ENCODE measurements around the gene INCA1.
"Not testable (repeated sequence)": the region's sequence is repeated elsewhere in the genome, so short reads cannot be mapped to it uniquely, and the experiment has no call there.

The INCA1 gene

GRCh38 chr17:5031365-5032082, 34.2 kb upstream of the INCA1 start:
- H3K27ac ChIP-seq (ENCODE audit: low read length) = no peak overlapping the region

DNA sequence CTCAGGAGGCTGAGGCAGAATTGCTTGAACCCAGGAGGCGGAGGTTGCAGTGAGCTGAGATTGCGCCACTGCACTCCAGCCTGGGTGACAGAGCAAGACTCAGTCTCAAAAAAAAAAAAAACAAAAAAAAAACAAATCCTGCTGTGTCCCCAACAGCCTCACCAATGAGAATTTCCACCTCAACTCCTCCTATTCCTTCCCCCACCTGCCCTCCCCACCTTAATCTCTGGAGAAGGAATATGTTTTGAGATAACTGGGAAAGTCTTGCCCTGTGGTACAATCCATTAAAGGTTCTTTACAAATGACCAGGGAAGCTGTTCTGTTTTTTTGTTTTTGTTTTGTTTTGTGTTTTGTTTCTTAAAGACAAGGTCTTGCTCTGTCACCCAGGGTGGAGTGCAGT, 32.8 kb upstream of the INCA1 start:
- not testable (repeated sequence) for H3K4me1 ChIP-seq (ENCODE audit: control insufficient read depth, insufficient read depth, low read length); H3K9ac ChIP-seq (ENCODE audit: low read length in 2 of 2); H3K9me3 ChIP-seq (ENCODE audit: control insufficient read depth in 2 of 2, low read length in 2 of 2); H3K36me3 ChIP-seq (ENCODE audit: control insufficient read depth in 2 of 2, insufficient read depth in 2 of 2, low read length in 2 of 2); H3K27ac ChIP-seq (ENCODE audit: low read length); H3K27me3 ChIP-seq (ENCODE audit: control insufficient read depth in 1 of 2, insufficient read depth in 2 of 2, low read length in 2 of 2); H3K4me3 ChIP-seq (ENCODE audit: low read length in 2 of 2)

More at GRCh38 chr17:5031365-5032082, 34.2 kb upstream of the INCA1 start:
- peak overlapping the region; percentile 68 to 70 for H3K4me3 ChIP-seq (ENCODE audit: low read length in 2 of 2)
- peak overlapping the region; percentile 59 to 64 for H3K9ac ChIP-seq (ENCODE audit: low read length in 2 of 2)
- no peaks in the 10 kb centered on the region for H3K9me3 ChIP-seq (ENCODE audit: control insufficient read depth in 2 of 2, low read length in 2 of 2)
- H3K27me3 ChIP-seq (ENCODE audit: control insufficient read depth in 1 of 2, insufficient read depth in 2 of 2, low read length in 2 of 2) = peaks cover 2 to 5% of the 10 kb centered on the region in 2 donors
- no peaks in the 10 kb centered on the region for H3K36me3 ChIP-seq (ENCODE audit: control insufficient read depth in 2 of 2, insufficient read depth in 2 of 2, low read length in 2 of 2)
- peaks cover 3% of the 10 kb centered on the region for H3K4me1 ChIP-seq (ENCODE audit: control insufficient read depth, insufficient read depth, low read length)

DNA sequence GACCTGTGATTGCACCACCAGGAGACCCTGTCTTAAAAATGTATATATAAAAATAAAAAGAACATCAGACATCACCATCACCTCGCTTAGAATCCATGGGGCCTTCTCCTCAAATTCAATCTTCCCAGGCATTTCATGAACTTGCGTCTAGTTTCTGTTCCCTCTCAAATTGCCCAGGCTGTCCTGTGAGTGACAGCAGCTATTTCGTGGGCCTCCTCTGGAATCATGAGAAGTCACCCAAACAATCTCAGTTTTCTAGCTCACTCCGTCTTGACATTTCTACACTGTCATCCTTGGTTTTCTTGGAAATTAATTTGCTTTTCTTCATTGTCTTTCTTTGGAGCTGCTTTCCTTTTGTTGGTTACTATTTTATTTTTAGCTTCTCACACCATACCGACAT, 30.6 kb upstream of the INCA1 start:
- peaks cover 4% of the 10 kb centered on the region for H3K4me1 ChIP-seq (ENCODE audit: control insufficient read depth, insufficient read depth, low read length)
- H3K9me3 ChIP-seq (ENCODE audit: control insufficient read depth in 2 of 2, low read length in 2 of 2) = no peaks in the 10 kb centered on the region
- no peak overlapping the region for H3K9ac ChIP-seq (ENCODE audit: low read length in 2 of 2)
- H3K4me3 ChIP-seq (ENCODE audit: low read length in 2 of 2) = no peak overlapping the region
- no peak overlapping the region for H3K27ac ChIP-seq (ENCODE audit: low read length)
- no peaks in the 10 kb centered on the region for H3K27me3 ChIP-seq (ENCODE audit: control insufficient read depth in 1 of 2, insufficient read depth in 2 of 2, low read length in 2 of 2)
- peaks cover 0 to 2% of the 10 kb centered on the region in 2 donors for H3K36me3 ChIP-seq (ENCODE audit: control insufficient read depth in 2 of 2, insufficient read depth in 2 of 2, low read length in 2 of 2)

- peaks cover 4% of the 10 kb centered on the region for H3K4me1 ChIP-seq (ENCODE audit: control insufficient read depth, insufficient read depth, low read length)
- H3K4me3 ChIP-seq (ENCODE audit: low read length in 2 of 2) = no peak overlapping the region
- no peaks in the 10 kb centered on the region for H3K9me3 ChIP-seq (ENCODE audit: control insufficient read depth in 2 of 2, low read length in 2 of 2)
- no peak overlapping the region for H3K9ac ChIP-seq (ENCODE audit: low read length in 2 of 2)
- no peaks in the 10 kb centered on the region for H3K27me3 ChIP-seq (ENCODE audit: control insufficient read depth in 1 of 2, insufficient read depth in 2 of 2, low read length in 2 of 2)
- peaks cover 2 to 5% of the 10 kb centered on the region in 2 donors for H3K36me3 ChIP-seq (ENCODE audit: control insufficient read depth in 2 of 2, insufficient read depth in 2 of 2, low read length in 2 of 2)
- no peak overlapping the region for H3K27ac ChIP-seq (ENCODE audit: low read length)
These were observed 30.0 kb upstream of the INCA1 start for GRCh38 chr17:5027299-5027698.

DNA sequence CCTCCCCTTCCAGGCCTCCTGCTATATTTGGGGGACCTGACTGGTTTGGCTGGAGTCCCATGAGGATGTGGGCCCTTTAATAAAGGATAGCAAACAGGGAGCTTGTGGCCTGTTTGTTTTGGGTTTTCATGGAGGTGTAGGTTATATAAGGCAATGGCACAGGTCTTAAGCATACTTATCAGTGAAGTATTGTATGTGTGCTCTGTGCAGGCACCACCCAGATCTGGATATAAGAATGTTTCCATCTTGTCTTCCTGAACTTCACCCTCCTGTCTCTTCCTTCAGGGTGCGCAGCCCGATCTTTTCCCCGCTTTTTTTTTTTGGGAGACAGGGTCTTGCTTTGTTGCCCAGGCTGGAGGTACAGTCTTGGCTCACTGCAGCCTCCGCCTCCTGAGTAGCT, 27.3 kb upstream of the INCA1 start:
- Histone ChIP-seq H3K9me3 (ENCODE audit: control insufficient read depth in 2 of 2, low read length in 2 of 2) (no peaks in the 10 kb centered on the region), H3K4me3 (ENCODE audit: low read length in 2 of 2) (no peak overlapping the region), H3K4me1 (ENCODE audit: control insufficient read depth, insufficient read depth, low read length) (peaks cover 4% of the 10 kb centered on the region), H3K27me3 (ENCODE audit: control insufficient read depth in 1 of 2, insufficient read depth in 2 of 2, low read length in 2 of 2) (no peaks in the 10 kb centered on the region), H3K36me3 (ENCODE audit: control insufficient read depth in 2 of 2, insufficient read depth in 2 of 2, low read length in 2 of 2) (peaks cover 20 to 26% of the 10 kb centered on the region in 2 donors), H3K9ac (ENCODE audit: low read length in 2 of 2) (no peak overlapping the region), H3K27ac (ENCODE audit: low read length) (no peak overlapping the region)

DNA sequence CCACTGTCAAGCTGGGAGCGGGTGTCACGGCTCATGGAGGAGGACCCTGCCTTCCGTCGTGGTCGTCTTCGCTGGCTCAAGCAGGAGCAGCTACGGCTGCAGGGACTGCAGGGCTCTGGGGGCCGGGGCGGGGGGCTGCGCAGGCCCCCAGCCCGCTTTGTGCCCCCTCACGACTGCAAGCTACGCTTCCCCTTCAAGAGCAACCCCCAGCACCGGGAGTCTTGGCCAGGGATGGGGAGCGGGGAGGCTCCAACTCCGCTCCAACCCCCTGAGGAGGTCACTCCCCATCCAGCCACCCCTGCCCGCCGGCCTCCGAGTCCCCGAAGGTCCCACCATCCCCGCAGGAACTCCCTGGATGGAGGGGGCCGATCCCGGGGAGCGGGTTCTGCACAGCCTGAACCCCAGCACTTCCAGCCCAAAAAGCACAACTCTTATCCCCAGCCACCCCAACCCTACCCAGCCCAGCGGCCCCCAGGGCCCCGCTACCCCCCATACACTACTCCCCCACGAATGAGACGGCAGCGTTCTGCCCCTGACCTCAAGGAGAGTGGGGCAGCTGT, 26.3 kb upstream of the INCA1 start:
- no peaks in the 10 kb centered on the region for H3K9me3 ChIP-seq (ENCODE audit: control insufficient read depth in 2 of 2, low read length in 2 of 2)
- H3K27ac ChIP-seq (ENCODE audit: low read length) = no peak overlapping the region
- H3K36me3 ChIP-seq (ENCODE audit: control insufficient read depth in 2 of 2, insufficient read depth in 2 of 2, low read length in 2 of 2) = peaks cover 29 to 34% of the 10 kb centered on the region in 2 donors
- no peak overlapping the region for H3K9ac ChIP-seq (ENCODE audit: low read length in 2 of 2)
- no peaks in the 10 kb centered on the region for H3K27me3 ChIP-seq (ENCODE audit: control insufficient read depth in 1 of 2, insufficient read depth in 2 of 2, low read length in 2 of 2)
- H3K4me1 ChIP-seq (ENCODE audit: control insufficient read depth, insufficient read depth, low read length) = peaks cover 4% of the 10 kb centered on the region
- H3K4me3 ChIP-seq (ENCODE audit: low read length in 2 of 2) = no peak overlapping the region

DNA sequence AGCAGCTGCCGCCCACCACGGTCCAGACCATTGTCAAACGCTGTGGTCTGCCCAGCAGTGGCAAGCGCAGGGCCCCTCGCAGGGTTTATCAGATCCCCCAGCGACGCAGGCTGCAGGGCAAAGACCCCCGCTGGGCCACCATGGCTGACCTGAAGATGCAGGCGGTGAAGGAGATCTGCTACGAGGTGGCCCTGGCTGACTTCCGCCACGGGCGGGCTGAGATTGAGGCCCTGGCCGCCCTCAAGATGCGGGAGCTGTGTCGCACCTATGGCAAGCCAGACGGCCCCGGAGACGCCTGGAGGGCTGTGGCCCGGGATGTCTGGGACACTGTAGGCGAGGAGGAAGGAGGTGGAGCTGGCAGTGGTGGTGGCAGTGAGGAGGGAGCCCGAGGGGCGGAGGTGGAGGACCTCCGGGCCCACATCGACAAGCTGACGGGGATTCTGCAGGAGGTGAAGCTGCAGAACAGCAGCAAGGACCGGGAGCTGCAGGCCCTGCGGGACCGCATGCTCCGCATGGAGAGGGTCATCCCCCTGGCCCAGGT, 24.9 kb upstream of the INCA1 start:
- Histone ChIP-seq H3K4me1 (ENCODE audit: control insufficient read depth, insufficient read depth, low read length) (peaks cover 4% of the 10 kb centered on the region), H3K9me3 (ENCODE audit: control insufficient read depth in 2 of 2, low read length in 2 of 2) (no peaks in the 10 kb centered on the region), H3K27me3 (ENCODE audit: control insufficient read depth in 1 of 2, insufficient read depth in 2 of 2, low read length in 2 of 2) (no peaks in the 10 kb centered on the region), H3K9ac (ENCODE audit: low read length in 2 of 2) (no peak overlapping the region), H3K27ac (ENCODE audit: low read length) (no peak overlapping the region), H3K4me3 (ENCODE audit: low read length in 2 of 2) (no peak overlapping the region), H3K36me3 (ENCODE audit: control insufficient read depth in 2 of 2, insufficient read depth in 2 of 2, low read length in 2 of 2) (peaks cover 31 to 40% of the 10 kb centered on the region in 2 donors)

GRCh38 chr17:5020502-5021023, 23.2 kb upstream of the INCA1 start:
- Histone ChIP-seq H3K4me1 (ENCODE audit: control insufficient read depth, insufficient read depth, low read length) (no peaks in the 10 kb centered on the region), H3K9me3 (ENCODE audit: control insufficient read depth in 2 of 2, low read length in 2 of 2) (no peaks in the 10 kb centered on the region), H3K9ac (ENCODE audit: low read length in 2 of 2) (no peak overlapping the region), H3K4me3 (ENCODE audit: low read length in 2 of 2) (no peak overlapping the region), H3K27me3 (ENCODE audit: control insufficient read depth in 1 of 2, insufficient read depth in 2 of 2, low read length in 2 of 2) (no peaks in the 10 kb centered on the region), H3K36me3 (ENCODE audit: control insufficient read depth in 2 of 2, insufficient read depth in 2 of 2, low read length in 2 of 2) (peaks cover 34 to 47% of the 10 kb centered on the region in 2 donors), H3K27ac (ENCODE audit: low read length) (no peak overlapping the region)

- H3K9ac ChIP-seq (ENCODE audit: low read length in 2 of 2) = no peak overlapping the region
- no peaks in the 10 kb centered on the region for H3K27me3 ChIP-seq (ENCODE audit: control insufficient read depth in 1 of 2, insufficient read depth in 2 of 2, low read length in 2 of 2)
- H3K27ac ChIP-seq (ENCODE audit: low read length) = no peak overlapping the region
- H3K4me1 ChIP-seq (ENCODE audit: control insufficient read depth, insufficient read depth, low read length) = no peaks in the 10 kb centered on the region
- H3K9me3 ChIP-seq (ENCODE audit: control insufficient read depth in 2 of 2, low read length in 2 of 2) = no peaks in the 10 kb centered on the region
- H3K36me3 ChIP-seq (ENCODE audit: control insufficient read depth in 2 of 2, insufficient read depth in 2 of 2, low read length in 2 of 2) = peaks cover 38 to 51% of the 10 kb centered on the region in 2 donors
- no peak overlapping the region for H3K4me3 ChIP-seq (ENCODE audit: low read length in 2 of 2)
These were observed 22.2 kb upstream of the INCA1 start for GRCh38 chr17:5019475-5019956.

- Histone ChIP-seq H3K27ac (ENCODE audit: low read length) (no peak overlapping the region), H3K9me3 (ENCODE audit: control insufficient read depth in 2 of 2, low read length in 2 of 2) (no peaks in the 10 kb centered on the region), H3K4me3 (ENCODE audit: low read length in 2 of 2) (no peak overlapping the region), H3K27me3 (ENCODE audit: control insufficient read depth in 1 of 2, insufficient read depth in 2 of 2, low read length in 2 of 2) (no peaks in the 10 kb centered on the region), H3K4me1 (ENCODE audit: control insufficient read depth, insufficient read depth, low read length) (no peaks in the 10 kb centered on the region), H3K36me3 (ENCODE audit: control insufficient read depth in 2 of 2, insufficient read depth in 2 of 2, low read length in 2 of 2) (peaks cover 40 to 56% of the 10 kb centered on the region in 2 donors), H3K9ac (ENCODE audit: low read length in 2 of 2) (no peak overlapping the region)
These were observed 17.0 kb upstream of the INCA1 start for GRCh38 chr17:5014357-5014756.

DNA sequence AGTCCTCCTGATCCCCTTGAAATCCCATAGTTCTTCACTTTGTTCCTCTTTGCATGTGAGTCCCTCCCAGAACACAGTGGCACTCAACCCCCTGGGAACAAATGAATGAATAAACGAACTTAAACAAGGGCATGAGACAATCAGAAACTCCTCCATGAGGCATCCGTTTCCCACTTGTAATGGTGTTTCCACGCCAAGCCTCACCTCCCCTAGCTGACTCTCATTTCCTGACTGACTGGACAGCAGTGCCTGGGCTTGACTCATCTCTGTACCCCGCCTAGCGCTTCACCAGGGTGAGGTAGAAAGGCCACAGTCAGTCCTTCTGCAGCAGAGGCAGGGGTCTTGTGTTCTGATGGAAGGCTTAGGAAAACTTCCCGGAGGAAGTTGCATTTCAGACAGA, 14.6 kb upstream of the INCA1 start:
- Histone ChIP-seq H3K27me3 (ENCODE audit: control insufficient read depth in 1 of 2, insufficient read depth in 2 of 2, low read length in 2 of 2) (no peaks in the 10 kb centered on the region), H3K27ac (ENCODE audit: low read length) (no peak overlapping the region), H3K9ac (ENCODE audit: low read length in 2 of 2) (no peak overlapping the region), H3K9me3 (ENCODE audit: control insufficient read depth in 2 of 2, low read length in 2 of 2) (no peaks in the 10 kb centered on the region), H3K36me3 (ENCODE audit: control insufficient read depth in 2 of 2, insufficient read depth in 2 of 2, low read length in 2 of 2) (peaks cover 52 to 62% of the 10 kb centered on the region in 2 donors), H3K4me1 (ENCODE audit: control insufficient read depth, insufficient read depth, low read length) (no peaks in the 10 kb centered on the region), H3K4me3 (ENCODE audit: low read length in 2 of 2) (no peak overlapping the region)
